ENCODE data around the gene TRIM37.

GRCh38 chr17:59002126-59002525, 104.6 kb downstream of the TRIM37 start:
- TF ChIP-seq CTCF (IDR thresholded peaks at IDR 0.05) = no peak
- TF ChIP-seq EZH2 (IDR thresholded peaks at IDR 0.05; ENCODE audit: borderline replicate concordance, insufficient read depth, low read depth, low read length, poor library complexity, severe bottlenecking) = no peak

Measured in B cell (primary cell).